K562 (cell line): ENCODE results near the gene ANTKMT. TPM values are rescaled to one million over a fixed set of nuclear protein-coding genes. Genes with fewer than 3 reads are reported as not detected.

Experiments used
- ARNT ChIP-seq, 2 experiments: fragments of 450-650 bp; IDR thresholded peaks; 2 replicates each; pipeline ENCODE4 v1.6.1; 2016; ENCODE audit warnings: mild to moderate bottlenecking in 1 of 2
- ATF7 ChIP-seq: fragments of 450-650 bp; IDR thresholded peaks from 2 replicates; pipeline ENCODE4 v1.7.1; 2014; ENCODE audit warnings: mild to moderate bottlenecking, moderate library complexity
- CBX2 ChIP-seq: fragments of 200-600 bp; sonication (generic); IDR thresholded peaks from one replicate; pipeline ENCODE4 v1.6.1; 2012; ENCODE audit warnings: mild to moderate bottlenecking, low read length, inconsistent platforms; ENCODE audit not compliant: insufficient read depth, poor library complexity, severe bottlenecking
- EHMT2 ChIP-seq: fragments of 450-650 bp; IDR thresholded peaks from 2 replicates; pipeline ENCODE4 v1.6.1; 2018; ENCODE audit warnings: antibody characterized with exemption
- FOXJ3 ChIP-seq: sonication (generic); formaldehyde crosslinking; IDR thresholded peaks from 2 replicates; pipeline ENCODE4 v1.4.0; 2020; ENCODE audit warnings: mild to moderate bottlenecking, missing genetic modification reagents
- HLTF ChIP-seq: fragments of 450-650 bp; IDR thresholded peaks from 2 replicates; pipeline ENCODE4 v1.6.1; 2016
- KAT8 ChIP-seq: fragments of 450-650 bp; IDR thresholded peaks from 2 replicates; pipeline ENCODE4 v1.6.1; 2016; ENCODE audit warnings: low read depth, mild to moderate bottlenecking
- KDM2B ChIP-seq: fragments of 250-450 bp; sonication (Bioruptor Pico); IDR thresholded peaks from 2 replicates; pipeline ENCODE4 v1.8.0; 2021; ENCODE audit warnings: mild to moderate bottlenecking, moderate library complexity
- NFRKB ChIP-seq: fragments of 450-650 bp; IDR thresholded peaks from 2 replicates; pipeline ENCODE4 v1.6.1; 2016; ENCODE audit warnings: low read depth
- POLR2B ChIP-seq: fragments of 450-650 bp; IDR thresholded peaks from 2 replicates; pipeline ENCODE4 v1.6.1; 2018; ENCODE audit warnings: low read depth; ENCODE audit not compliant: partially characterized antibody
- RBM17 ChIP-seq: fragments of 200-400 bp; formaldehyde crosslinking; IDR thresholded peaks from 2 replicates; pipeline ENCODE4 v1.6.1; 2017; ENCODE audit warnings: low read depth, mild to moderate bottlenecking, low read length, borderline replicate concordance
- ZBTB7A ChIP-seq: IDR thresholded peaks from 2 replicates; pipeline ENCODE4 v1.6.1; 2011; ENCODE audit warnings: low read depth, mild to moderate bottlenecking, low read length, moderate library complexity, borderline replicate concordance; ENCODE audit not compliant: control insufficient read depth
- ZFP30 ChIP-seq: fragments of 250-450 bp; sonication (Bioruptor Pico); IDR thresholded peaks from 2 replicates; pipeline ENCODE4 v1.8.0; 2022; ENCODE audit warnings: moderate library complexity, mild to moderate bottlenecking, inconsistent platforms, borderline replicate concordance
- polyA plus RNA-seq, 8 experiments: library from polyadenylated mRNA; depleted of rRNA in 4 of 8; stranded (reverse) in 5 of 8; unstranded in 3 of 8; fragments of >200 nt; fragmentation: Nextera tagmentation in 2 of 8; fragmentation: Illumina TruSeq in 1 of 8; extraction: Ambion mirVana in 2 of 8; extraction: Trizol in 1 of 8; gene quantifications; 2 replicates each; pipeline versions ENCODE4 v1.2.1 to v1.2.3, GENCODE V29; 2011 to 2014; ENCODE audit warnings: inconsistent platforms in 1 of 8, missing spikeins in 1 of 8
- total RNA-seq, 7 experiments: library from RNA; depleted of rRNA in 6 of 7; stranded (reverse); fragments of >200 nt in 6 of 7; fragmentation: Illumina TruSeq in 2 of 7; extraction: Trizol in 2 of 7; gene quantifications; 2 replicates each; pipeline versions ENCODE4 v1.2.1 to v1.2.3, GENCODE V29; 2011 to 2021; ENCODE audit warnings: low replicate concordance in 1 of 7
- TF ChIP-seq, protein P1 (sequence below): fragments of 250-450 bp; sonication (Bioruptor Pico); IDR thresholded peaks from 2 replicates; pipeline ENCODE4 v1.4.0; 2020
- TF ChIP-seq, protein P2 (sequence below): fragments of 200-800 bp; sonication (Bioruptor generic); IDR thresholded peaks from 2 replicates; pipeline ENCODE4 v1.6.1; 2017; ENCODE audit warnings: missing genetic modification characterization, missing compliant biosample characterization
- TF ChIP-seq, protein P3 (sequence below): fragments of 250-450 bp; sonication (Bioruptor Pico); IDR thresholded peaks from 2 replicates; pipeline ENCODE4 v1.5.1; 2021; ENCODE audit warnings: mild to moderate bottlenecking
- TF ChIP-seq, protein P4 (sequence below): IDR thresholded peaks from 2 replicates; pipeline ENCODE4 v1.6.1; 2011; ENCODE audit warnings: borderline replicate concordance, low read depth, mild to moderate bottlenecking, moderate library complexity, low read length; ENCODE audit not compliant: insufficient read depth, poor library complexity, severe bottlenecking

Gene ANTKMT
- total and polyA plus RNA-seq, 9 of the 15 experiments (the other 6 are each of a cell fraction or from before 2014, with no cell fraction given) = 0.58 to 217 (median 19.1) TPM

DNA sequence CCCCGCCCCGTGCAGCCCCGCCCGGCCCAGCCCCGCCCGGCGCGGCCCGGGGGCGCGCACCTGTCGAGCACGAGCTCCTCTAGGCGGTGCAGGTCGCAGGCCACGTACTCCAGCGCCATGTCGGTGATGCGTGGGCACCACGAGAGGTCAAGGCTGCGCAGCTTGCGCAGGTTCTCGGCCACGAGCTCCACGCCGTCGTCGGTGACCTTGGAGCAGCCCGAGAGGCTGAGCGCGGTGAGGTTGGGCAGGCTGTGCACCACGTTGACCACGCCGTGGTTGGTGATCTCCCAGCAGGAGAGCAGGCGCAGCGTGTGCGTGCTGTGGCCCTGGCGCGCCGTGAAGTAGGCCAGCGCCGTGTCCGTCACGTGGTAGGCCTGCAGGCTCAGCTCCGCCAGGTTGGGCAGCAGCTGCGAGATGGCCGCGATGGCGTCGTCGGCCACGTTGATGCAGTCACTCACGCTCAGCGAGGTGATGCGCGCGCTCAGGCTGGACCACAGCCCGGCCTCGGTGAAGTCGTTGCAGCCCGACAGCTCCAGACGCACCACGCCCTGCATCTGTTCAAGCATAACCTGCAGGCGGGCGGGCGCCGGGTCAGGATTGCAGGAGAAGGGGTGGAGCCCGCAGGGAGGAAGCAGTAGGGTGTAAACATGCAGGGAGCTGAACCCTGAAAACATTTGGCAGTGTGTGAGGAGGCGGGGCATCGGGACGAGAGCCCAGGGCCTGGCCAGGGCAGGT lies 25.4 kb upstream of the ANTKMT start (continued):
- TF ChIP-seq, protein P1, sequence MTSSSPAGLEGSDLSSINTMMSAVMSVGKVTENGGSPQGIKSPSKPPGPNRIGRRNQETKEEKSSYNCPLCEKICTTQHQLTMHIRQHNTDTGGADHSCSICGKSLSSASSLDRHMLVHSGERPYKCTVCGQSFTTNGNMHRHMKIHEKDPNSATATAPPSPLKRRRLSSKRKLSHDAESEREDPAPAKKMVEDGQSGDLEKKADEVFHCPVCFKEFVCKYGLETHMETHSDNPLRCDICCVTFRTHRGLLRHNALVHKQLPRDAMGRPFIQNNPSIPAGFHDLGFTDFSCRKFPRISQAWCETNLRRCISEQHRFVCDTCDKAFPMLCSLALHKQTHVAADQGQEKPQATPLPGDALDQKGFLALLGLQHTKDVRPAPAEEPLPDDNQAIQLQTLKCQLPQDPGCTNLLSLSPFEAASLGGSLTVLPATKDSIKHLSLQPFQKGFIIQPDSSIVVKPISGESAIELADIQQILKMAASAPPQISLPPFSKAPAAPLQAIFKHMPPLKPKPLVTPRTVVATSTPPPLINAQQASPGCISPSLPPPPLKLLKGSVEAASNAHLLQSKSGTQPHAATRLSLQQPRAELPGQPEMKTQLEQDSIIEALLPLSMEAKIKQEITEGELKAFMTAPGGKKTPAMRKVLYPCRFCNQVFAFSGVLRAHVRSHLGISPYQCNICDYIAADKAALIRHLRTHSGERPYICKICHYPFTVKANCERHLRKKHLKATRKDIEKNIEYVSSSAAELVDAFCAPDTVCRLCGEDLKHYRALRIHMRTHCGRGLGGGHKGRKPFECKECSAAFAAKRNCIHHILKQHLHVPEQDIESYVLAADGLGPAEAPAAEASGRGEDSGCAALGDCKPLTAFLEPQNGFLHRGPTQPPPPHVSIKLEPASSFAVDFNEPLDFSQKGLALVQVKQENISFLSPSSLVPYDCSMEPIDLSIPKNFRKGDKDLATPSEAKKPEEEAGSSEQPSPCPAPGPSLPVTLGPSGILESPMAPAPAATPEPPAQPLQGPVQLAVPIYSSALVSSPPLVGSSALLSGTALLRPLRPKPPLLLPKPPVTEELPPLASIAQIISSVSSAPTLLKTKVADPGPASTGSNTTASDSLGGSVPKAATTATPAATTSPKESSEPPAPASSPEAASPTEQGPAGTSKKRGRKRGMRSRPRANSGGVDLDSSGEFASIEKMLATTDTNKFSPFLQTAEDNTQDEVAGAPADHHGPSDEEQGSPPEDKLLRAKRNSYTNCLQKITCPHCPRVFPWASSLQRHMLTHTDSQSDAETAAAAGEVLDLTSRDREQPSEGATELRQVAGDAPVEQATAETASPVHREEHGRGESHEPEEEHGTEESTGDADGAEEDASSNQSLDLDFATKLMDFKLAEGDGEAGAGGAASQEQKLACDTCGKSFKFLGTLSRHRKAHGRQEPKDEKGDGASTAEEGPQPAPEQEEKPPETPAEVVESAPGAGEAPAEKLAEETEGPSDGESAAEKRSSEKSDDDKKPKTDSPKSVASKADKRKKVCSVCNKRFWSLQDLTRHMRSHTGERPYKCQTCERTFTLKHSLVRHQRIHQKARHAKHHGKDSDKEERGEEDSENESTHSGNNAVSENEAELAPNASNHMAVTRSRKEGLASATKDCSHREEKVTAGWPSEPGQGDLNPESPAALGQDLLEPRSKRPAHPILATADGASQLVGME = no peak
- TF ChIP-seq ZFP30 (CRISPR knock-in tag) = no peak
- no peak for TF ChIP-seq POLR2B
- TF ChIP-seq, protein P2, sequence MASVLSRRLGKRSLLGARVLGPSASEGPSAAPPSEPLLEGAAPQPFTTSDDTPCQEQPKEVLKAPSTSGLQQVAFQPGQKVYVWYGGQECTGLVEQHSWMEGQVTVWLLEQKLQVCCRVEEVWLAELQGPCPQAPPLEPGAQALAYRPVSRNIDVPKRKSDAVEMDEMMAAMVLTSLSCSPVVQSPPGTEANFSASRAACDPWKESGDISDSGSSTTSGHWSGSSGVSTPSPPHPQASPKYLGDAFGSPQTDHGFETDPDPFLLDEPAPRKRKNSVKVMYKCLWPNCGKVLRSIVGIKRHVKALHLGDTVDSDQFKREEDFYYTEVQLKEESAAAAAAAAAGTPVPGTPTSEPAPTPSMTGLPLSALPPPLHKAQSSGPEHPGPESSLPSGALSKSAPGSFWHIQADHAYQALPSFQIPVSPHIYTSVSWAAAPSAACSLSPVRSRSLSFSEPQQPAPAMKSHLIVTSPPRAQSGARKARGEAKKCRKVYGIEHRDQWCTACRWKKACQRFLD (CRISPR knock-in tag) = peak; percentile 60; the same call in 1 of the 2 replicates
- no peak for TF ChIP-seq HLTF
- no peak for TF ChIP-seq NFRKB
- TF ChIP-seq ARNT (IDR thresholded peaks at IDR 0.05) = no peak
- TF ChIP-seq, protein P3, sequence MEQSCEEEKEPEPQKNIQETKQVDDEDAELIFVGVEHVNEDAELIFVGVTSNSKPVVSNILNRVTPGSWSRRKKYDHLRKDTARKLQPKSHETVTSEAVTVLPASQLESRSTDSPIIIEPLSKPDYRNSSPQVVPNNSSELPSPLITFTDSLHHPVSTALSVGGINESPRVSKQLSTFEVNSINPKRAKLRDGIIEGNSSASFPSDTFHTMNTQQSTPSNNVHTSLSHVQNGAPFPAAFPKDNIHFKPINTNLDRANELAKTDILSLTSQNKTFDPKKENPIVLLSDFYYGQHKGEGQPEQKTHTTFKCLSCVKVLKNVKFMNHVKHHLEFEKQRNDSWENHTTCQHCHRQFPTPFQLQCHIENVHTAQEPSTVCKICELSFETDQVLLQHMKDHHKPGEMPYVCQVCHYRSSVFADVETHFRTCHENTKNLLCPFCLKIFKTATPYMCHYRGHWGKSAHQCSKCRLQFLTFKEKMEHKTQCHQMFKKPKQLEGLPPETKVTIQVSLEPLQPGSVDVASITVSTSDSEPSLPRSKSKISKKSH (CRISPR knock-in tag) = no peak
- no peak for TF ChIP-seq KAT8
- TF ChIP-seq, protein P4, sequence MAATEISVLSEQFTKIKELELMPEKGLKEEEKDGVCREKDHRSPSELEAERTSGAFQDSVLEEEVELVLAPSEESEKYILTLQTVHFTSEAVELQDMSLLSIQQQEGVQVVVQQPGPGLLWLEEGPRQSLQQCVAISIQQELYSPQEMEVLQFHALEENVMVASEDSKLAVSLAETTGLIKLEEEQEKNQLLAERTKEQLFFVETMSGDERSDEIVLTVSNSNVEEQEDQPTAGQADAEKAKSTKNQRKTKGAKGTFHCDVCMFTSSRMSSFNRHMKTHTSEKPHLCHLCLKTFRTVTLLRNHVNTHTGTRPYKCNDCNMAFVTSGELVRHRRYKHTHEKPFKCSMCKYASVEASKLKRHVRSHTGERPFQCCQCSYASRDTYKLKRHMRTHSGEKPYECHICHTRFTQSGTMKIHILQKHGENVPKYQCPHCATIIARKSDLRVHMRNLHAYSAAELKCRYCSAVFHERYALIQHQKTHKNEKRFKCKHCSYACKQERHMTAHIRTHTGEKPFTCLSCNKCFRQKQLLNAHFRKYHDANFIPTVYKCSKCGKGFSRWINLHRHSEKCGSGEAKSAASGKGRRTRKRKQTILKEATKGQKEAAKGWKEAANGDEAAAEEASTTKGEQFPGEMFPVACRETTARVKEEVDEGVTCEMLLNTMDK = no peak
- TF ChIP-seq ZBTB7A = no peak
- TF ChIP-seq EHMT2 = no peak
- no peak for TF ChIP-seq KDM2B (CRISPR knock-in tag)
- no peak for TF ChIP-seq CBX2
- no peak for TF ChIP-seq FOXJ3
- TF ChIP-seq ATF7 = peak; percentile 45; the same call in 1 of the 2 replicates
- no peak for TF ChIP-seq RBM17
